ENCODE data around the gene PNPLA5. TPM values are rescaled to one million over a fixed set of nuclear protein-coding genes. Genes with fewer than 3 reads are reported as not detected.

Gene PNPLA5
- polyA plus RNA-seq, 1 donor (not counting 4 experiments of a cell fraction or from before 2014, with no cell fraction given), result not detected

GRCh38 chr22:43852573-43853327, 39.1 kb downstream of the PNPLA5 start:
- dilution Hi-C loops (cut with MboI; ENCODE audit: extremely low pct_ligation_motif_present, low sequenced_read_pairs), result no loop called here
- no peak overlapping the region for H2AFZ ChIP-seq (ENCODE audit: control insufficient read depth, low read length)
- no peaks in the 10 kb centered on the region for H4K20me1 ChIP-seq (ENCODE audit: control insufficient read depth, extremely low read depth, insufficient read depth, low read length)
- no peak overlapping the region for H3K27ac ChIP-seq (ENCODE audit: control insufficient read depth, insufficient read depth, low read length)
- H3K27me3 ChIP-seq (ENCODE audit: control insufficient read depth, extremely low read depth, insufficient read depth, low read length), result peaks cover 38% of the 10 kb centered on the region
- FAIRE-seq (no peak), DNase-seq (ENCODE audit: low read depth, low spot score) (no peak)
- H3K4me3 ChIP-seq (ENCODE audit: control insufficient read depth in 2 of 3, extremely low read depth in 1 of 3, insufficient read depth in 2 of 3, low read depth in 1 of 3, low read length in 3 of 3), result no peak overlapping the region
- H3K9me3 ChIP-seq (ENCODE audit: control insufficient read depth, low read depth, low read length), result no peaks in the 10 kb centered on the region
- H3K36me3 ChIP-seq (ENCODE audit: control insufficient read depth in 2 of 2, extremely low read depth in 1 of 2, insufficient read depth in 2 of 2, low read length in 2 of 2), result no peaks in the 10 kb centered on the region
- no peak overlapping the region for H3K4me2 ChIP-seq (ENCODE audit: control insufficient read depth, extremely low read depth, insufficient read depth, low read depth, low read length)
- H3K9ac ChIP-seq (ENCODE audit: control insufficient read depth, extremely low read depth, insufficient read depth, low read length), result no peak overlapping the region
- H3K4me1 ChIP-seq (ENCODE audit: control insufficient read depth, extremely low read depth, insufficient read depth, low read length), result no peaks in the 10 kb centered on the region
- TF ChIP-seq EZH2 (IDR thresholded peaks at IDR 0.05; ENCODE audit: low read length), result no peak
- TF ChIP-seq CTCF (optimal IDR thresholded peaks at IDR 0.05 in 1 of 3, IDR thresholded peaks at IDR 0.05 in 1 of 3, conservative IDR thresholded peaks at IDR 0.05 in 1 of 3; ENCODE audit: extremely low read depth in 1 of 3, insufficient read depth in 2 of 3, low read length in 3 of 3), result no peak
- no peaks in the 10 kb centered on the region for H3K9me1 ChIP-seq (ENCODE audit: control insufficient read depth, extremely low read depth, insufficient read depth, low read length)
- no peaks in the 10 kb centered on the region for H3K79me2 ChIP-seq (ENCODE audit: control insufficient read depth, insufficient read depth, low read length)

- H3K27me3 ChIP-seq (ENCODE audit: control insufficient read depth, extremely low read depth, insufficient read depth, low read length), result peaks cover 38% of the 10 kb centered on the region
- TF ChIP-seq EZH2 (IDR thresholded peaks at IDR 0.05; ENCODE audit: low read length), result no peak
- TF ChIP-seq CTCF (optimal IDR thresholded peaks at IDR 0.05 in 1 of 3, IDR thresholded peaks at IDR 0.05 in 1 of 3, conservative IDR thresholded peaks at IDR 0.05 in 1 of 3; ENCODE audit: extremely low read depth in 1 of 3, insufficient read depth in 2 of 3, low read length in 3 of 3), result no peak
- dilution Hi-C loops (cut with MboI; ENCODE audit: extremely low pct_ligation_motif_present, low sequenced_read_pairs), result no loop called here
- H3K79me2 ChIP-seq (ENCODE audit: control insufficient read depth, insufficient read depth, low read length), result no peaks in the 10 kb centered on the region
- H3K4me3 ChIP-seq (ENCODE audit: control insufficient read depth in 2 of 3, extremely low read depth in 1 of 3, insufficient read depth in 2 of 3, low read depth in 1 of 3, low read length in 3 of 3), result no peak overlapping the region
- H3K4me2 ChIP-seq (ENCODE audit: control insufficient read depth, extremely low read depth, insufficient read depth, low read depth, low read length), result no peak overlapping the region
- H2AFZ ChIP-seq (ENCODE audit: control insufficient read depth, low read length), result no peak overlapping the region
- H3K9me1 ChIP-seq (ENCODE audit: control insufficient read depth, extremely low read depth, insufficient read depth, low read length), result no peaks in the 10 kb centered on the region
- no peaks in the 10 kb centered on the region for H3K36me3 ChIP-seq (ENCODE audit: control insufficient read depth in 2 of 2, extremely low read depth in 1 of 2, insufficient read depth in 2 of 2, low read length in 2 of 2)
- no peaks in the 10 kb centered on the region for H3K9me3 ChIP-seq (ENCODE audit: control insufficient read depth, low read depth, low read length)
- FAIRE-seq (no peak), DNase-seq (ENCODE audit: low read depth, low spot score) (no peak)
- no peaks in the 10 kb centered on the region for H4K20me1 ChIP-seq (ENCODE audit: control insufficient read depth, extremely low read depth, insufficient read depth, low read length)
- H3K27ac ChIP-seq (ENCODE audit: control insufficient read depth, insufficient read depth, low read length), result no peak overlapping the region
- H3K4me1 ChIP-seq (ENCODE audit: control insufficient read depth, extremely low read depth, insufficient read depth, low read length), result no peaks in the 10 kb centered on the region
- no peak overlapping the region for H3K9ac ChIP-seq (ENCODE audit: control insufficient read depth, extremely low read depth, insufficient read depth, low read length)
These were observed 39.9 kb downstream of the PNPLA5 start for GRCh38 chr22:43851979-43852307.
